Measurements from ENCODE around the gene PCDHGA1. TPM values are rescaled to one million over a fixed set of nuclear protein-coding genes. Genes with fewer than 3 reads are reported as not detected.

The PCDHGA1 gene
- polyA plus RNA-seq, 1 donor = 0.58 TPM

DNA sequence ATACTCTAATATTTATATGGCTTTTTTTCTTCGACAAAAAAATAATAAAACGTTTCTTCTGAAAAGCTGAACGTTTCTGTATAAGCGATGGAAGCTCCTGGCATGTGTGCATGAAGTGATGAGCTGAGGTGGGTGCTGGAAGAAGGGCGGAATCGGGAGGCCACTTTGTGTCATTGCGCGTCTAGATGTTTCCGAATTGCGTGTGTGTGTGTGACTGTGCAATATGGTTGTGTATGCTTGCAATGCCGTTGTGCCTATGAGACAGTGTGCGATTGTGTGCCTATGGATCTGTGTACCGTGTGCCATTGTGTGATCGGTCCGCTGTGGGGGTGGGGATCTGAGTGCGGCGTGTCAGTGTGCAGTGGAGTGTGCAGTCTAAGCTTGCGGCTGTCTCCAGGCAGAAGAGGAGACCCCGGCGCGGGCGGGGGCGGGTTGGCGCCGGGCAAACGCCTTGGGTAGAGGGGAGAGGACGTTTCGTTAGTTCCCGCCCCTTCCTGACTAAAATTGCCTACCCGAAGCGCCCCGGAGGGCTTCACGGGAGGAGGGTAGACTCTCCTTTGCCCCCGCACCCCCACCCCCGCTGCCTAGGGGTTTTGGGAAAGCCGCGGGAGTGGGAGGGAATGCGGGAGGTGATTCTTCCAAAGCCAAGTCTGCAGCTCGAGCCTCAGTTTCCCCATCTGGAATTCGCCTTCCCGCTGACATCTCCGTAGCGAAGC, 182.8 kb downstream of the PCDHGA1 start:
- no peak for DNase-seq (ENCODE audit: low read depth)

DNA sequence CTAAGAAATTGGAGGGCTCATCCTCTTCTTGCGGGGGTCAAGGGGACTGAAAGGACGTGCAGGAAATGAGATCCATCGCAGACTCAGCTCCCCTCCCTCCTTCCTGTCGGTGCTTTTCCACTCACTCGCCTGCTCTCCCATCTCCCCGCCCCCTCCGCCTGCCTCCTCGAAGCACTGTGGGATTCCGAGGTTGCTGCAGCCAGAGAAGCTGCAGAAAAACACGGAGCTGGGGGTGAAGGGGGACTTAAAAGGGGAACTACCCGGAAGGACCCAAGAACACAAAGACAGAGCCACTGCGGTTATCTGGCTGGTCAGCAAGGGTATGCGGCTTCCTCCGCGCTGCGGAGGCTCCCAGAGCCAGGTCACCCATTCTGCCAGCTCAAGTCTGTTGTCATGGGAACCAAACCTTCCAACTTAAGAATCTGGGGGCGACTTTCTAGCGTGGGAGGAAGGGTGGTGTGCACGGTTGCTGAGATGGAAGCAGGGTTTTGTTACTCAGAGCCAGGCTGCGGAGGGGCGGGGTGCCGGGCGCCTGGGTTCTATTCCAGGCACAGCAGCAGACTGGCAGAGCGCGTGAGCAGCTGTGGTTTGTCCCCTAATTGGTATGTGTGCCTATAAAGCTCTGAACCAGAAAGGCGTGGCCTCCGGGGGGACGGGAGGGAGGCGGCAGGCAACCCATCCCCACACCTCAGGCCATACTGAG, 183.5 kb downstream of the PCDHGA1 start:
- DNase-seq (ENCODE audit: low read depth) = peak; percentile 80

DNA sequence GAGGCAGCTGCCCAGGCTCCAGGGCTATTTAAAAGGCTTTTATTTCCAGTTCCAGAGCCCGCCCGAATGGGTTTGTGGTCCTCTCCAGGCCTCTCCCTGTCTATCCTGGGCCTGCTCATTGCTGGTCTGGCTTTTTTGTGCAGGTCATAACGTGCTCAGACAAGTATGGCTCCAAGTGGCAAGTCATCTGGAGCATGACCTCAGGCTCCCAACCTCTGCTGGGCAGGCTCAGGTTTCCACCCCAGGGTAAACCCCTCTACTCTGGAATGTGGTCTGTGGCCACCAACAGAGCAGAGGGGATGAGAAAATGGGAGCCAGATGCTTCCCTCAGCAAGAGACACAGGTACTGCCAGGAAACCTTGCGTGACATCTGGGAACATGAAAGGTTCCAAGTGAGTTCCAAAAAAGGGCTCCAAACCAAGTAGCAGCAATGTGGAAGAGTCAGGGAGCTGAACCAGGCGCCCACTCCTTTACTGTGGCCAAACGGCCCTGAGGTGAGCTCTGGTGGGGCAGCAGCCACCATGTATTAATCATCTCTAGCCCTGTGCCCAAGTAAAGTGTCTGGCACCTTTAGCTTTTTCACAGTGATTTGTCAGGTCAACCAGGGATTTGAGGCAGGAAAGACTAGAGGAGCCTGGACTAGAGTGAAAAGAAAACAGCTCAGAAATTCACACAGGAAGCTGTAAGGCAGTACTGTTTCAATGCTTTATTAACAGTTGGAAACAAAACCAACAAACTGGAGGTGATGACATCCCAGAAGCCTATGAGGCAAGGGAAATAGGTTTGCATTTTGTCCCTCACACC, 184.2 kb downstream of the PCDHGA1 start:
- DNase-seq (ENCODE audit: low read depth) = no peak

DNA sequence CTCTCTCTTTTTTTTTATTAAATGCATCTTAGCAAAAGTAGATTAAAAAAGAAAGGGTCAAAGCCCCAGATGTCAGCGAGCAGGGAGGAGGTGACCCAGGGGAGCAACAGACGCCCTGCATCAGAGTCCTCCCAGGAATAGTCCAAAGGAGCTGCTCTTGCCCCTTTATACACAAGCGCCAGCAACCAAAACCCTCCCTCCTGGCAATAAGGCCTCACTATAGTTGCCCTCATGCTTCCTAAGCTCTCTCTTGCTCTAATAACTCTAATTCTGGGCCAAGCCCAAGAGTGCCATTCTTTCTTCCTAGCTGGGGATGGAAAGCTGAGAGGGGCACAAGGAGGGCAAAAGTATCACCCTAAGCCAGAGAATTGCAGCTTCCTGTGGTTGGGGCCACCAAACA, 184.8 kb downstream of the PCDHGA1 start:
- DNase-seq (ENCODE audit: low read depth) = no peak

DNA sequence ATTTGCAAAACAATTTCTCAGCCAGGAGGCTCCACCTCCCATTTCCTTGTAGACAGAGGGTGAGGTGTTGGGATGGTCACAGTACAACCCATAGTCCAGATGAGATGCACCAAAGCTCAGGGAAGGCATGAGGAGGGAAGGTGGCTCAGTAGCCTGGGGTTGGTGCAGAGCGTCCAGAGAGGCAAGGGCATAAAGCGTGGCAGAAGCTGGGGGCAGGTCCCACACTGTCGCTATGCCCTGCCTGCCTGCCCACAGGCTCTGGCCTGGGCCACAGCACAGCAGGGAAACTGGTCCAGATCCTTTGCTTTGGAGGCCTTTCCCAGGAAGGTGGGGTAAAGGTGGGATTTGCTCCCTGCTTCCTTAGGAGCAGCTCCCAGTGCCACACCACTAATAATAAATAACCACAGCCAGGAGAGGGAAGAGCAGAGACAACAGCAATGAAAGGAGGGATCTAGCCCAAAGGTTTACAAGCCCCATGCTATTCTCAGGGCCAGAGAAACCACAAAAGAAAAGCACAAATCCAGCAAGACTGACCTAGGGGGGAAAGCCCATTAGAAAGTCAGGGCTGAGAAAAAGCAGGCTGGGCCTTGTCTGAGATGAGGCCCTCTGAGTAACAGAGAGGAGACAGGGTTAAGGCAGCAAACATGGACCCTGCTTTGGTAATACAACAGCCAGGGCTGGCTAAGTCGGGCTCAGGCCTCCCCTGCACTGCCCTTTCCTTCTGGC, 185.8 kb downstream of the PCDHGA1 start:
- DNase-seq (ENCODE audit: low read depth) = no peak

DNA sequence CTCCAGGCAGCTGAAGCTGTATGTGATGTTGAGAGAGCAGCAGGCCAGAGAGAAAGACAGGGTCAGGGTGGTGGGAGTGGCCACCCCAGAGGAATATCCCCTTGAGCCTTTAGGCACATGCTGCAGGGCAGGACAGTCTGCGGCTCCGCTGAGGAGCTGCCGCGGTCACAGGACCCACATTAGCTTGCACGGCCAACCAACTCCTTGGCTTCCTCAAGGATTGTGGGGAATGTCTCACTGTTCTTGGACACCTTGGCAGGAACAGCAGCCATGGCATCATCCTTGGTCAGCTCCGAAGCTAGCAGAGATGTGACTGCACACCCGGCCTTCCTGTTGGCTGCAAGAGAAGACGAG, 186.3 kb downstream of the PCDHGA1 start:
- DNase-seq (ENCODE audit: low read depth) = no peak

DNA sequence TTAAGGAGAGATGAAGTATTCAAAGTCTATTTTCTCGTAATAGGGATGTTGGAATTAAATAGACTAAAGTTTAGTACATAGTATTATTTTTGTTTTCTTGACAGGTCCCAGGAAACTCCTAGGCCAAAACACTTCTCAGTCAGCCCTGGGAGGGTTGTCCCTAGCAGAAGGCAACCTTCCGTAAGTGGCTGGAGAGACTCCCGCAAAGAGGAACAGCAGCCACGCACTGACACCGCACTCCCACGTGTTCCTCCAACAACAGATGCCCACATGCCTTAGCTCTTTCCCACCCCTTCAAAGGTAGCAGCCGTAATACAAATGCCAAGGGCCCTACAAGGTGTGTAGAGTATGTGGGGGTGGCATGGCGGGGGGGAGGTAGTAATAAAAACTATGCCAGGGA, 187.0 kb downstream of the PCDHGA1 start:
- no peak for DNase-seq (ENCODE audit: low read depth)

DNA sequence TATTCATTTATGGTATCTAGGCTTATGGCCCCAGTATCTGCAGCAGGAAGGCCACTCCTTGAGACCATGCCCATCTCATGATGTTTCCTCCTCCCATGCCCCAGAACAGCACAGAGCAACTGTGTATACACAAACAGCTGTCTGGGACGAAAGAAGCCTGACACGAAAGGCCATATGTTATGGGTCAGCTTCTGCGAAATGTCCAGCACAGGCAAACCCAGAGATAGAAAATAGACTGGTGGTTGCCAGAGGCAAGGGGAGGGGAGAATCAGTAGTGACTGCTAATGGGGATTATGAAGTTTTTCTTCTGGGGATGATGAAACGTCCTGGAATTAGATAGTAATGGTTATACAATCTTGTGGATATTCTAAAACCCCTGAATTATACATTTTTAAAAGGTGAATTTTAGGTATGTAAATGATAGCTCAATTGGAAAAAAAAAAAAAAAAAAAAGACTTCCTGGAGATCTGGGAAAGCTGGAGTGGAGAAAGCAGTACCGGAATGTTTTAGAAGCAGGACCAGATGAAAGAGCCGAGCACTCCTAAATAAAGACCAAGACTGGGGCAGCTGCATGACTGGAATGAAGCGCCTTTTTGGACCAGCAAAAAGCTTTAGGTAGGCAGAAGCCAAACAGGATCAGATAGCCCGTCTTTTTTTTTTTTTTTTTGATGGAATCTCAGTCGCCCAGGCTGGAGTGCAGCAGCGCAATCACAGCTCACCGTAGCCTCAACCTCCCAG, 187.7 kb downstream of the PCDHGA1 start:
- DNase-seq (ENCODE audit: low read depth) = no peak

DNA sequence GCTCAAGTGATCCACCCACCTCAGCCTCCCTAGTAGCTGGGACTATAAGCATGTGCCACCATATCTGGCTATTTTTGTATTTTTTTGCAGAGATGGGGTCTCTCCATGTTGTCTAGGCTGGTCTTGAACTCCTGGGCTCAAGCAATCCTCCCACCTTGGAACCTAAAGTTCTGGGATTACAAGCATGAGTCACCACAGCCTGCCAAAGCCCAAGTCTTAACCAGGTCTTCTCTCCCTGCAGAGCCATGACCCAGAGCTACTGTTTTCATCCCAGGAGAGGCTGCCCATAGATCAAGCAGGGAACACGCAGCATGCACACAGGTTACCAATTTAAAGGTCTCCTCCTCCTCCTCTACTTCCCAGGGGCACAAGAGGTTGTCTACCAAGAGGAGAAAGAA, 188.3 kb downstream of the PCDHGA1 start:
- DNase-seq (ENCODE audit: low read depth) = no peak

DNA sequence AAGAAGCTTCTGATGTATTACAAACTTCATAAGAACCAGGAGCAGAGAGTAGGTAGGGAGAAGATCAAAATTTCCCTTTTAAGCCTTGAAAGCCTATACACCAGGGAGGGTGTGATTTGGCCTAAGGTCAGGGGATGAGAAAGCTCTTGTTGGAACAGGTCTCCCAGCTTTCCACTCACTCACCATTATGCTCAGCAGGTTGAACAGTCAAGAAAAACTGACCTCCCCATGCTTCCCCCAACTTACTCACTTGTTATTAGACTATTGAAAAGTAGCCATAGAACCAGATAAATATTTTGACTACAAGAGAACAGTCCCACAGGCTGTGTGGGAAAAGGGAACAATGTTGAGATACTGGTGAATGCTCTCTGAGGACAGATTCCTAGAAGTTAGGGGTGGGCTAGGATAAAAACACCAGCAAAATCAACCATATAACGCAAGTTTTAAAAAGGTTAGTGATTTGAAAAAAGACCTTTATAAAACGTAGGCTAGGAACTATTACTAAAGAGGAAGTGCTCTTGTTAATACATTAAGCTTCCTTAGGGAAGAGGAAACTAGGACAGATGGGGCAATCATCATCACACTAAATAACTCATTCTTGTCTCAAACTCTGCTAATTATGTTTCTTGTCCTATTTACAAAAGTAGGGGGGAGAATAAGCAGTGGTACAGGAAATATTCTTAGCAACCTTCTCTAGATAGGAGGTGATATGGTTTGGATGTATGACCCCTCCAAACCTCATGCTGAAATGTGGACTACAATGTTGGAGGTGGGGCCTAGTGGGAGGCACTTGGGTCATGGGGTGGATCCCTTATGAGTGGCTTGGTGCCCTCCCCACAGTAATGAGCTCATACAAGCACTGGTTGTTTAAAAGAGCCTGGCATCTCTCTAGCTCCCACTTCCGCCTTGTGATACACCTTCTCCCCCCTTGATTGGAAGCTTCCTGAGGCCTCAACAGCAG, 189.6 kb downstream of the PCDHGA1 start:
- DNase-seq (ENCODE audit: low read depth) = no peak

DNA sequence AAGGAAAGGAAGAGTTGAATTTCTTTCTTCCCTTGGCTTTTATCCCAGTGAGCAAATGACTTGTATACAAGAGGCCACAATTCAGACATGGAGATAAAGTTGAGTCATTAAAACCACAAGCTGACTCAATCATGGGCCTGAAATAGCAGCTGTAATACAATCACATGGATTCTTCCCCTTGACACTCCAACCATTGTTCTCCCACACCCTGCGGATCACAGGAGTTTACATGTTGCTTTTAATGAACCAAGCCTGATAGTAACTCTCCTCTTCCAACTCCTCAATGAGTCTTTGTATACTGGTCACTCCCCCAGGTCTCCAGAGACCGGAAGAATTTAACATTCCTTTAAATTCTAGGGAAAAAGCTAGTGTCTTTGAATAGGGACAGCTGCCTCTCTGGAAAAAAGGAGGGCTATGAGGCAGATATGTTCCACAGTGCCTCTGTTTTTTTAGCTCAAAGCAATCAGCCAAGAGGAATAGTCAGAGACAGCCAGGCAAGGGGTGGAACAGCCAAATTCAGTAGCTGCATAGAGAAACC, 191.0 kb downstream of the PCDHGA1 start:
- DNase-seq (ENCODE audit: low read depth) = no peak

DNA sequence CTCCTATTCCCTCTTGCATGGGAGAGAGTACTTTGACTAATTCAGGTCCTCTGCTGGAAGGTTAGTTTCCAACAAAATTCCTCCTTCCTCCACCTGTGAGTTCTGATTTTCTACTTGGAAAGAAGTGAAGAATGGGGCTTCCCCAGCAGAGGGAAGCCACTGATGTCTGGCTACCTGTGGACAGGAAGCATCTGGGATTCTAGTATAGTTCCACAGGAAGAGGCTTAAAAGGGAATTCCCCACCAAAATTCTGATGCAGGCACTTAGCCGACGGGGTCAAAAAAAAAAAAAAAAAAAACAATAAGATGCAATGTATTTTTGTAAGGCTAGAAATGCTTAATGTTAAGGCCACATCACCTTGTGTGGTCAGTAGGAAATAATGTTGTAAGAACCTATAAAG, 192.0 kb downstream of the PCDHGA1 start:
- DNase-seq (ENCODE audit: low read depth) = no peak

DNA sequence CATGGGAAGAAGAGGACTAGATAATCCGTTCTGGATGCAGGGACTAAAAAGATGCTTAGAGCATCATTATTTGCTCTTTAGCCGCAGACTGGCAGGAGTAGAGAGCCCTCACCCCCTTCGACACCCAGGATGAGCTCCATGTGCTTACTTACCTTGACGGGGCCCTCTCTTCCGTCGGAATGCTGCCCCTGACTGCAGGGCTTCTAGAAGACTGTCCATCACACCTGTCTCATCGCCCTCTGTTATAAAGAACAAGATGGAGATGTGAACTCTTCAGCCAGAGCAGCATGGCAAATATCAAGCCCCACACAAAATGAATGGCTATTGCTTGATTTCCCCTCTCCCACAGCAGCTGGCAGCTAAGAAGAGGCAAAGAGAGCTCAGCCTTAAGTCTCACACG, 193.7 kb downstream of the PCDHGA1 start:
- DNase-seq (ENCODE audit: low read depth) = no peak

DNA sequence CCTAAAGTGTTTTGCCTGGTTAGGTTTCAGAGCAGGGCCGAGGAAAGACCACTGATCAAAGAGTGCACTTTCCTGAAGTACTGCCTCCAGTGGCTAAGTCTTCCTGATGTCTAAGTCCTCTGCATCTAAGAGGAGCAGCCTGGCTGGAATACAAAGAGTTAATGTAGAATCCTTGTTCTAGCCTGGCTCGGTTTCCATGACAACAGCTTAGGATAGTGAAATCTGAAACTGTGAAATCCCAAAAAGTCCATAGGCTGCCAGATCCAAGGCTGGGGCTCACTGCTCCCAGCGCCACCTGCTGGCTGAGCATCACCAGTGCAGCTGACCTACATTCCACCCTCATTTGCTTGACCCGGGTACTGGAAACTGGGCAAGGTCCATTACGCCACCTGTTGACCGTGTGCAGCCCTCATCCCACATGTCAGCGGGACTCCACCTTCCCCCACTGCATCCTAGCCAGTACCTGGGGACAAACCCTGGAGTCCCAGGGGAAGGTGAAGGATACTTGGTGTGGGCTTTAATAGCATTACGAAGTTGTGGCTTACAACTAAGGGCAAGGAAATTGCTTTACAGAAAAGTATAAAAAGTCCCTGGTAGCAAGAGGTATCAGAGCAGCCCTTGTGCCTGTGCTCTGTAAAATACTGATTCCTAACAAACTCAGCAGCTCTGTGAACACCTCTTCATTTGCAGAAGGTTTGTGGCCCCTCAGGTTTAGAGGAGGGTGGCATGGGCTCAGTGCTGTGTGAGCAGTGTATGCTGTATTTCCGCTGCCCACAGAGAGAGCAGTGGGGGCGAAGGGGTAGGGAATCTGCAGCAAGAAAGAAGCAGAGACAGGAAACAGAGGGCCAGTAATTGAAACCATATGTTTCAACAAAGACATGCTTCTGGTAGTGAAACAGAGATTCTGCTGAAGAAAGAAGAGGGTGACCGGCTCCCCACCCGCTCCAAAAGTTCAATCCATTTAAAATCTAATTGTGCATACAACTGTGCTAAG, 194.6 kb downstream of the PCDHGA1 start:
- DNase-seq (ENCODE audit: low read depth) = peak; percentile 97

DNA sequence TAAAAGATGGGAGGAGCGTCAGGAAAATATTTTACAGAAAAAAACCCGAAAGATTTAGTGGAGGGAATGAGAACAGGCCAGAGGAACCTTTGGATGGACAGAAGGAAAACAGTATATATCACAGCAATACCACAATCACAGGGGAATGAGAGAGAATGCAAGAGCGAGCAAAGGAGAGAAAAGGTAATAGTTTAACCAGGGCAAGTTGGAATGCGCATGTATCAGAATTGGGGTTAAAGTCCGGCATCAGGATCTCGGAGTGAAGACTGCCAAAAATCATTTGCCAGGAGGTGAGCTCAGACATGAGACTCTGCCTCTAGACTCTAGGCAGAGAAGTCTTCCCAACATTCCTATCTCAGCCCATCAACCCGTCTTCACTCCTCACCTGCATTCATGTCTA, 195.3 kb downstream of the PCDHGA1 start:
- DNase-seq (ENCODE audit: low read depth) = no peak

DNA sequence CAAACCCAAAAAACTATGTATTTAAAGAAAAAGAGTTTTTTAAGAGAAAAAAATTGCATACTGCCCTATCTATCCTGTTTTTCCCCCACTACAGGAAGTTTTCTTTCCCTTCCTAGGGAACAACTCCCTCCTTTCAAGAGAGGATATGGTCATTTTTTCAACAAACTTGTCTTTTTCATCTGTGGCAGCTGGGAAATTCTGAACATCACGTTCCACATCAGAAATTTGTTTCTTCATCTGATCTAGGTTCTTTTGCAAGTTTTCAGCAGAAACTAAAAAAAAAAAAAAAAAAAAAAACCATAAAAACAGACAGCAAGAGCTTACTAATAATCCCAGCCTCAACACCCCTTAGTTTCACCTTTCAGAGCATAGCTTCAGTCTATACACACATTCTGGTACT, 197.1 kb downstream of the PCDHGA1 start:
- no peak for DNase-seq (ENCODE audit: low read depth)

DNA sequence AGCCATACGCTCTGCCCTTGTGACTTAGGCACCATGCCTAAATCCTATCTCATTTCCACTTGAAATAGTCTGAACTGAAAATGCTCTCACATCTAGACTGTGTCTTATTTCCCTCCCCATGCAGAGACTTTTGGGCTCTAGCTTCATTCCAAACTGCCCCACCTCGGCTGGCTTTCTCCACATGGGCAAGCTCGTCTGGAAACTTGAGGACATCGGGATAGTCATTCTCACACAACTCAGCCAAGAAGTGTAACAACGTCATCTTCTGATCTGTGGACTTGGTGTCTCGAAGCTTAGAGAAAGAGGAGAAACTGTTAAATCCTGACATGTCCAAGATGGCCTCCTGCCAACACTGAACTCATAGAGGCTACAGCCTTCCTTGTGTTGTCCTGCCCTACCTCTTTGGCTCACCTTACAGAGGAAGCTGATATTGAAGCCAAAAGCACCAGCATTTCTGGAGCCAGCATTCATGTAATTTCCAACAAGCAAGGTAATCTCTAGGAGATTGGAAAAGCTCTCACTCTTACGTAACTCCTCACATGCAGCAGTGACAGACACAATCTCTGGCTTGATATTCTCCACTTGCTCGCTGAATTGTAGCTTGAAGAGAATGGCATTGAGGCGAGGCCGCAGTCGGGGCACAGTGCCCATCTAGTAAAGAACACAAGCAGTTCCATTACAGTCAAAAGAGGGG, 198.1 kb downstream of the PCDHGA1 start:
- DNase-seq (ENCODE audit: low read depth) = peak; percentile 77

DNA sequence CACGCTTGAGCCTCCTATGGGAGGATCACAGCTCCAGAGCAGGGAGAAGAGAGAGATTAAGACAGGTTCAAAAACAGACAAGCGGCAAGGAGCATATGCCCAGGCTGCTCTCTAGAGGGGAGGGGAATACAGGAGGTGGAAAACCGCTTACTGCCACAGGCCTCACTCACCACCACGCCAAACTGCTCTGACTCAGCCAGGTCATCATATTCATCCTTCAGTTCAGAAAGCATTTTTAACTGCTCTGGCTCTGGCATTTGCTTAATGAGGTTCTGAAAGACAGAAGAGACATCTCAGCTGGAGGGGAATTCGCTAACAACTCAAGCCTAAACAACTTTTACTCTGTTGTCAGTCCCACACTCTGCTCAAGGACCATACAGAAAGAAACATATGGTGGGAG, 198.7 kb downstream of the PCDHGA1 start:
- DNase-seq (ENCODE audit: low read depth) = no peak

Data from forelimb muscle (tissue), 1 donor.